Measurements from ENCODE around the gene TMEM94. TPM values are rescaled to one million over a fixed set of nuclear protein-coding genes. Genes with fewer than 3 reads are reported as not detected.
A peak's percentile ranks its signal among the peaks of the same experiment; 100 is the strongest.

Gene TMEM94
- total and polyA plus RNA-seq, 2 of the 13 experiments (the other 11 are each of a cell fraction or from before 2014, with no cell fraction given), result 32.6 to 134 TPM

GRCh38 chr17:75521951-75522727, 65.7 kb downstream of the TMEM94 start:
- no peaks in the 10 kb centered on the region for H3K9me3 ChIP-seq (ENCODE audit: low read length)
- no peak overlapping the region for H2AFZ ChIP-seq (ENCODE audit: low read length)
- 95% methylated on average over 33 of the region's 33 CpGs for WGBS (ENCODE audit: low lambda C conversion rate)
- DNase-seq (ENCODE audit: low spot score) (no peak), FAIRE-seq (no peak), ATAC-seq (no peak)
- H3K9ac ChIP-seq (ENCODE audit: insufficient read depth, low read depth, low read length), result no peak overlapping the region
- in situ Hi-C loops (cut with HindIII; ENCODE audit: extremely low pct_ligation_motif_present, low pct_unique_long_range_greater_than_20kb) (no loop called here), intact Hi-C loops (cut with micrococcal nuclease; ENCODE audit: unreplicated experiment) (no loop called here)
- CTCF ChIA-PET (ENCODE audit: low intra/inter-chr PET ratio, low total read pairs), result no interaction called here
- H3K36me3 ChIP-seq (replicated peaks in 1 of 2; ENCODE audit: control insufficient read depth in 1 of 2, insufficient read depth in 2 of 2, low read length in 2 of 2), result peaks cover 7 to 31% of the 10 kb centered on the region in 2 experiments; a peak in 4 of 5 replicates
- no peak overlapping the region for H3K4me3 ChIP-seq (replicated peaks in 1 of 3; ENCODE audit: insufficient read depth in 1 of 3, low read depth in 2 of 3, low read length in 3 of 3)
- peaks cover 7% of the 10 kb centered on the region; the same call in 1 of the 2 replicates for H4K20me1 ChIP-seq (ENCODE audit: insufficient read depth, low read length)
- TF ChIP-seq AGO2 (optimal IDR thresholded peaks at IDR 0.05; ENCODE audit: low read depth, low read length), result peak; percentile 35
- no peak for TF ChIP-seq ZNF292 (CRISPR knock-in tag; IDR thresholded peaks at IDR 0.05; ENCODE audit: borderline replicate concordance, low read depth)
- no peak for TF ChIP-seq GTF2F1 (IDR thresholded peaks at IDR 0.05; ENCODE audit: low read length)
- peak; percentile 46; the same call in 1 of the 2 replicates for TF ChIP-seq RBFOX2 (IDR thresholded peaks at IDR 0.05; ENCODE audit: low read depth, low read length)
- no peak overlapping the region for H3K4me2 ChIP-seq (ENCODE audit: low read depth, low read length)
- no peaks in the 10 kb centered on the region for H3K27me3 ChIP-seq (ENCODE audit: control insufficient read depth in 1 of 2, insufficient read depth in 2 of 2, low read length in 2 of 2)
- no peak overlapping the region for H3K27ac ChIP-seq (ENCODE audit: extremely low read length, insufficient read depth, low read length)
- peaks cover 33% of the 10 kb centered on the region for H3K4me1 ChIP-seq (ENCODE audit: insufficient read depth, low read length)
- POLR2A ChIA-PET, result interaction anchor here (0.6 to 1.5 kb wide), 2 partner anchors 35 to 57 kb away, joined by 3 read pairs; no protein-coding TSS in a partner anchor
- no TSS peak for BruUV-seq (replicated peaks)
- H3K79me2 ChIP-seq (ENCODE audit: insufficient read depth, low read length), result peaks cover 16% of the 10 kb centered on the region

- WGBS (ENCODE audit: low lambda C conversion rate), result 95% methylated on average over 7 of the region's 7 CpGs
- Histone ChIP-seq H3K9me3 (ENCODE audit: low read length) (no peaks in the 10 kb centered on the region), H3K79me2 (ENCODE audit: insufficient read depth, low read length) (peaks cover 16% of the 10 kb centered on the region), H3K4me2 (ENCODE audit: low read depth, low read length) (no peak overlapping the region), H3K27me3 (ENCODE audit: control insufficient read depth in 1 of 2, insufficient read depth in 2 of 2, low read length in 2 of 2) (no peaks in the 10 kb centered on the region), H3K27ac (ENCODE audit: extremely low read length, insufficient read depth, low read length) (no peak overlapping the region), H3K4me1 (ENCODE audit: insufficient read depth, low read length) (peaks cover 21% of the 10 kb centered on the region), H3K9ac (ENCODE audit: insufficient read depth, low read depth, low read length) (no peak overlapping the region), H4K20me1 (ENCODE audit: insufficient read depth, low read length) (peaks cover 5% of the 10 kb centered on the region; the same call in 1 of the 2 replicates), H2AFZ (ENCODE audit: low read length) (no peak overlapping the region), H3K4me3 (replicated peaks in 1 of 3; ENCODE audit: insufficient read depth in 1 of 3, low read depth in 2 of 3, low read length in 3 of 3) (no peak overlapping the region), H3K36me3 (replicated peaks in 1 of 2; ENCODE audit: control insufficient read depth in 1 of 2, insufficient read depth in 2 of 2, low read length in 2 of 2) (peaks cover 5 to 27% of the 10 kb centered on the region in 2 experiments; a peak in 4 of 5 replicates)
- FAIRE-seq (no peak), ATAC-seq (no peak), DNase-seq (ENCODE audit: low spot score) (no peak)
- ChIA-PET CTCF (ENCODE audit: low intra/inter-chr PET ratio, low total read pairs) (interaction anchor here (2.6 to 2.7 kb wide), 2 partner anchors 8 to 97 kb away, joined by 12 to 26 read pairs; partner anchors contain the start of genes CASKIN2 and TSEN54), POLR2A (interaction anchor here (0.5 to 2.0 kb wide), 2 partner anchors 67 to 81 kb away, joined by 3 to 4 read pairs; partner anchors contain the start of gene TMEM94)
- TF ChIP-seq ZNF891 (CRISPR knock-in tag; IDR thresholded peaks at IDR 0.05), result no peak
- TF ChIP-seq ZNF768 (CRISPR knock-in tag; IDR thresholded peaks at IDR 0.05), result peak; percentile 93
- no peak for TF ChIP-seq TCF7L2 (IDR thresholded peaks at IDR 0.05; ENCODE audit: low read depth, low read length)
- BruUV-seq (replicated peaks), result no TSS peak
- in situ Hi-C loops (cut with HindIII; ENCODE audit: extremely low pct_ligation_motif_present, low pct_unique_long_range_greater_than_20kb), result no loop called here
- intact Hi-C loops (cut with micrococcal nuclease; ENCODE audit: unreplicated experiment), result no loop called here
Observed at GRCh38 chr17:75523647-75524046, 67.2 kb downstream of the TMEM94 start.

Measured in HepG2 (cell line).